Stomach (tissue), 9 donors: ENCODE results near the gene ATP5F1E. TPM values are rescaled to one million over a fixed set of nuclear protein-coding genes. Genes with fewer than 3 reads are reported as not detected.

Experiments used
- DNase-seq, 2 donors: peaks; one replicate each; pipeline versions ENCODE4 v3.0.0 to v3.0.0-alpha.2; 2013 to 2019
- H3K27ac ChIP-seq, 5 donors: fragments of 200-600 bp in 4 of 5; sonication (generic) in 4 of 5; one replicate each; pipeline ENCODE4 v1.5.1; 2013 to 2019; ENCODE audit warnings: mild to moderate bottlenecking in 1 of 5, moderate library complexity in 1 of 5
- H3K27me3 ChIP-seq, 3 donors: fragments of 200-600 bp; sonication (generic); one replicate each; pipeline ENCODE4 v1.5.1; 2017 to 2019; ENCODE audit warnings: mixed run types in 1 of 3
- H3K36me3 ChIP-seq, 4 donors: fragments of 200-600 bp; sonication (generic); 1 replicate in 3 of 4; 2 replicates in 1 of 4; pipeline ENCODE4 v1.5.1; 2016 to 2019
- H3K4me1 ChIP-seq, 4 donors: fragments of 200-600 bp; sonication (generic); one replicate each; pipeline ENCODE4 v1.5.1; 2016 to 2019
- H3K4me3 ChIP-seq, 4 donors: fragments of 200-600 bp; sonication (generic) in 3 of 4; one replicate each; pipeline ENCODE4 v1.5.1; 2016 to 2019; ENCODE audit warnings: mild to moderate bottlenecking in 1 of 4
- H3K9me3 ChIP-seq, 4 donors: fragments of 200-600 bp; sonication (generic); one replicate each; pipeline ENCODE4 v1.5.1; 2016 to 2019
- CTCF ChIP-seq, 7 experiments: fragments of 450-650 bp in 4 of 7; fragments of 200-600 bp in 3 of 7; sonication (generic) in 3 of 7; IDR thresholded peaks; one replicate each; pipeline ENCODE4 v1.5.1; 2016 to 2019; ENCODE audit warnings: antibody characterized with exemption in 7 of 7, control low read depth in 2 of 7, mild to moderate bottlenecking in 1 of 7
- EP300 ChIP-seq: sonication (generic); formaldehyde crosslinking; IDR thresholded peaks from one replicate; pipeline ENCODE4 v1.6.1; 2017; ENCODE audit warnings: antibody characterized with exemption
- POLR2A ChIP-seq, 4 donors: fragments of 450-650 bp; IDR thresholded peaks; one replicate each; pipeline ENCODE4 v1.6.1; 2016; ENCODE audit warnings: antibody characterized with exemption in 4 of 4, control low read depth in 2 of 4, mild to moderate bottlenecking in 1 of 4, moderate library complexity in 1 of 4
- POLR2AphosphoS5 ChIP-seq, 3 donors: sonication (generic); formaldehyde crosslinking; IDR thresholded peaks; one replicate each; pipeline ENCODE4 v1.6.1; 2016; ENCODE audit warnings: antibody characterized with exemption in 3 of 3
- WGBS, 5 donors: extraction: QIAGEN DNeasy Blood & Tissue Kit in 3 of 5; methylation state at CpG; one replicate each; pipeline versions ENCODE4 v1.1.5 to v1.1.7; 2013 to 2018; 5-methylcytosine and 5-hydroxymethylcytosine counted together
- intact Hi-C: fragments of 100-400 bp; cut with DNase I; formaldehyde crosslinking; loops from one replicate; pipeline ENCODE4 v1.15.1; 2023; ENCODE audit warnings: low total_unique reads
- polyA plus RNA-seq, 3 donors: library from polyadenylated mRNA; stranded (reverse); fragments of 200-250 nt; gene quantifications; one replicate each; pipeline ENCODE4 v1.2.3, GENCODE V29; 2013
- total RNA-seq, 5 donors: library from RNA; depleted of rRNA; stranded (reverse); fragments of >200 nt; gene quantifications; one replicate each; pipeline versions ENCODE4 v1.1.0 to v1.2.3, GENCODE V29; 2014 to 2016
- donor health status: healthy with polysubstance abuse.
- donor health status: Bipolar disorder and iron deficiency.
- donor health status: healthy.

ATP5F1E gene
- total and polyA plus RNA-seq, 8 donors: 20.4 to 101 (median 43.9) TPM

- no peaks in the 10 kb centered on the region for H3K27me3 ChIP-seq
- WGBS, 5 donors: 87 to 95% (median 93%) methylated on average over 11 of the region's 11 CpGs
- DNase-seq: no peak
- TF ChIP-seq POLR2A (IDR thresholded peaks at IDR 0.05) (no peak), CTCF (IDR thresholded peaks at IDR 0.05) (no peak), EP300 (no peak), POLR2AphosphoS5 (IDR thresholded peaks at IDR 0.05) (no peak)
- H3K4me1 ChIP-seq: peaks cover 0 to 28% (median 13%) of the 10 kb centered on the region in 4 donors
- H3K36me3 ChIP-seq: peaks cover 53 to 100% (median 95%) of the 10 kb centered on the region in 4 donors
- no peaks in the 10 kb centered on the region for H3K9me3 ChIP-seq
- intact Hi-C loops: no loop called here
- no peak overlapping the region for H3K4me3 ChIP-seq
- no peak overlapping the region for H3K27ac ChIP-seq
Measured at GRCh38 chr20:58998656-58999055, 33.5 kb downstream of the ATP5F1E start.

GRCh38 chr20:58997141-58997770, 34.9 kb downstream of the ATP5F1E start:
- no peaks in the 10 kb centered on the region for H3K27me3 ChIP-seq
- no peaks in the 10 kb centered on the region for H3K9me3 ChIP-seq
- H3K36me3 ChIP-seq: peaks cover 67 to 100% (median 99%) of the 10 kb centered on the region in 4 donors
- no peak overlapping the region for H3K27ac ChIP-seq
- intact Hi-C loops: no loop called here
- 90 to 93% (median 92%) methylated on average over 24 of the region's 24 CpGs for WGBS, 5 donors
- no peak for DNase-seq
- peaks cover 0 to 14% (median 8%) of the 10 kb centered on the region in 4 donors for H3K4me1 ChIP-seq
- H3K4me3 ChIP-seq: no peak overlapping the region
- no peak for TF ChIP-seq POLR2A (IDR thresholded peaks at IDR 0.05)
- no peak for TF ChIP-seq CTCF (IDR thresholded peaks at IDR 0.05)
- TF ChIP-seq EP300: no peak
- TF ChIP-seq POLR2AphosphoS5 (IDR thresholded peaks at IDR 0.05): no peak

GRCh38 chr20:58996226-58996611, 35.9 kb downstream of the ATP5F1E start:
- intact Hi-C loops: no loop called here
- Histone ChIP-seq H3K36me3 (peaks cover 71 to 100% (median 99%) of the 10 kb centered on the region in 4 donors), H3K9me3 (no peaks in the 10 kb centered on the region), H3K4me3 (no peak overlapping the region), H3K27ac (no peak overlapping the region), H3K4me1 (peaks cover 0 to 14% (median 8%) of the 10 kb centered on the region in 4 donors), H3K27me3 (no peaks in the 10 kb centered on the region)
- no peak for DNase-seq
- 87 to 90% (median 88%) methylated on average over 12 of the region's 12 CpGs for WGBS, 5 donors
- no peak for TF ChIP-seq EP300
- TF ChIP-seq CTCF (IDR thresholded peaks at IDR 0.05): no peak
- TF ChIP-seq POLR2AphosphoS5 (IDR thresholded peaks at IDR 0.05): no peak
- no peak for TF ChIP-seq POLR2A (IDR thresholded peaks at IDR 0.05)

- Histone ChIP-seq H3K36me3 (peaks cover 71 to 100% (median 99%) of the 10 kb centered on the region in 4 donors), H3K4me1 (peaks cover 0 to 14% (median 8%) of the 10 kb centered on the region in 4 donors), H3K27ac (peak overlapping the region in 1 of 5 donors; percentile 38), H3K9me3 (no peaks in the 10 kb centered on the region), H3K4me3 (no peak overlapping the region), H3K27me3 (no peaks in the 10 kb centered on the region)
- WGBS, 5 donors: 65 to 78% (median 72%) methylated on average over 18 of the region's 18 CpGs
- DNase-seq: peak in 1 of 2 donors; percentile 82
- intact Hi-C loops: no loop called here
- TF ChIP-seq POLR2AphosphoS5 (IDR thresholded peaks at IDR 0.05) (no peak), EP300 (no peak), POLR2A (IDR thresholded peaks at IDR 0.05) (no peak), CTCF (IDR thresholded peaks at IDR 0.05) (no peak)
Measured at GRCh38 chr20:58995461-58996225, 36.5 kb downstream of the ATP5F1E start.
